Lung (tissue), 12 donors: ENCODE measurements around the gene XRCC3. TPM values are rescaled to one million over a fixed set of nuclear protein-coding genes. Genes with fewer than 3 reads are reported as not detected.

Experiments used
- ATAC-seq: fragments of 200-7000 bp; cut with Tn5 transposase; one replicate; pipeline ENCODE4 v1.9.1; 2020; ENCODE audit warnings: moderate number of reproducible peaks; ENCODE audit not compliant: insufficient read depth, low FRiP score
- DNase-seq, 3 donors: peaks; one replicate each; pipeline ENCODE4 v3.0.0-alpha.2; 2013 to 2017
- H3K27ac ChIP-seq, 2 donors: one replicate each; pipeline ENCODE4 v1.5.1; 2013; ENCODE audit warnings: mild to moderate bottlenecking in 2 of 2, moderate library complexity in 2 of 2, control low read depth in 1 of 2, inconsistent platforms in 1 of 2, low read depth in 1 of 2, low read length in 1 of 2
- H3K27me3 ChIP-seq, 3 donors: one replicate each; pipeline ENCODE4 v1.5.1; 2013; ENCODE audit warnings: low read length in 2 of 3; ENCODE audit not compliant: control insufficient read depth in 3 of 3, insufficient read depth in 3 of 3
- H3K36me3 ChIP-seq, 4 donors: one replicate each; pipeline ENCODE4 v1.5.1; 2013; ENCODE audit warnings: low read length in 4 of 4, mild to moderate bottlenecking in 1 of 4, moderate library complexity in 1 of 4; ENCODE audit not compliant: control insufficient read depth in 4 of 4, insufficient read depth in 4 of 4
- H3K4me1 ChIP-seq, 5 donors: one replicate each; pipeline ENCODE4 v1.5.1; 2013; ENCODE audit warnings: low read length in 5 of 5, mild to moderate bottlenecking in 2 of 5, moderate library complexity in 1 of 5; ENCODE audit not compliant: control insufficient read depth in 5 of 5, insufficient read depth in 5 of 5
- H3K4me3 ChIP-seq: one replicate; pipeline ENCODE4 v1.5.1; 2013; ENCODE audit warnings: mild to moderate bottlenecking, control low read depth, moderate library complexity
- H3K9ac ChIP-seq, 2 donors: one replicate each; pipeline ENCODE4 v1.5.1; 2013; ENCODE audit warnings: low read length in 2 of 2, control low read depth in 1 of 2; ENCODE audit not compliant: insufficient read depth in 1 of 2
- H3K9me3 ChIP-seq, 4 donors: one replicate each; pipeline ENCODE4 v1.5.1; 2013; ENCODE audit warnings: low read length in 3 of 4, mild to moderate bottlenecking in 1 of 4, moderate library complexity in 1 of 4; ENCODE audit not compliant: control insufficient read depth in 4 of 4, insufficient read depth in 3 of 4
- WGBS, 2 donors: extraction: QIAGEN DNeasy Blood & Tissue Kit; methylation state at CpG; one replicate each; pipeline ENCODE4 v1.1.7; 2013; 5-methylcytosine and 5-hydroxymethylcytosine counted together
- polyA plus RNA-seq, 2 donors: library from polyadenylated mRNA; stranded (reverse); fragments of 200-250 nt; gene quantifications; one replicate each; pipeline ENCODE4 v1.2.1, GENCODE V29; 2013
- total RNA-seq, 2 donors: library from RNA; depleted of rRNA in 1 of 2; stranded (reverse); fragments of >200 nt in 1 of 2; gene quantifications; one replicate each; pipeline ENCODE4 v1.2.1, GENCODE V29; 2014 to 2021
- TF ChIP-seq, protein P1 (sequence below): IDR thresholded peaks from 2 replicates; pipeline ENCODE4 v1.5.1; 2012; ENCODE audit warnings: mild to moderate bottlenecking; ENCODE audit errors: control extremely low read depth, extremely low read depth
- donor health status: control.
- donor health status: control.
- donor health status: Bipolar disorder and iron deficiency.
- donor health status: healthy.
- donor health status: DM: yes; HTN: yes; CAD: no.

XRCC3 gene
- total and polyA plus RNA-seq, 4 donors, result 4.4 to 10.4 (median 6.0) TPM

DNA sequence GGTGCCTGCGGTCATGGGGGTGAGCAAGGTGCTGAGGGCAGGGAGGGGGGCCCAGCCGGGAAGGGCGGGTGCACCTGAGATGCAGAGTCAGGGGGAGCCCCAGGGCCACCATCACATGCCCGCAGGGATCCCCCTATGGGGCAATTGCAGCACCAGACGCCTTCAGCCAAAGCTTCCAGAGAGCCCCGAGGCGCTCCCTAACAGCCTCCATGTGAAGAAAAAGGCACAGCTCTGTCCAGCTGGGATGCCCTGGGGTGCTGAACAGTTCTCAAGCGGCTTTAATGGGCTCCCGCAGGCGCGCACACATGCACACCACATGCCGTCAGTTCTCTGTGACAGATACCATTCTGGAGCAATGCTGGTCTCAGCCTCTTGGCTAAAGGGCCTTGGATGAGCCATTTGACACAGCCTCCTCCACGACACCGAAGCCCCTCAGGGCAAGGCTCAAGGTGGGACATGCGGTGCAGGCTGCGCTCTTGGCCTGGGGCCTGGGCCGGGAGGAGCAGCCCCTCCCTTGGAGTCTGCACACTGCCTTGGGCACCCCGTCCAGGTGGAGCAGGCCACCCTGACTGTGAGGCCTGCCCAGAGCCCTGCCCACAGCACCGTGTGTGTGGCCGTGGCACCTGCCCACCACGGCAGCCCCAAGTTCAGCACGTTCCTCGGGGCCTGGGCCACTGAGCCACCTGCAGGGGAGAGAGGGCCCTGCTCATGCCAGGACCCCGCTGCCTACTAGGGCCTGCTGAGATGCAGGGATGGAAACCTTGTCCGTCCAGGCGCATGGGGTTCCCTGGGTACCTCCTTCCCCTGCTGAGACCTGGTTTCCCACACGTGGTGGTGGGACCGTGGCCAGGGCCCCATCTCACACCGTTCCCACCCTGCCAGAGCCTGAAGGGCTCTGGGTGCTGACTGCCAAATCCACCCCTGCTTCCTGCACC, 7.7 kb downstream of the XRCC3 start:
- ATAC-seq (no peak), DNase-seq (no peak)
- Histone ChIP-seq H3K4me3 (no peak overlapping the region), H3K27ac (no peak overlapping the region), H3K36me3 (peaks cover 0 to 30% (median 15%) of the 10 kb centered on the region in 4 donors), H3K27me3 (no peaks in the 10 kb centered on the region), H3K9me3 (no peaks in the 10 kb centered on the region), H3K4me1 (peaks cover 0 to 21% (median 4%) of the 10 kb centered on the region in 5 donors), H3K9ac (no peak overlapping the region)
- TF ChIP-seq, protein P1, sequence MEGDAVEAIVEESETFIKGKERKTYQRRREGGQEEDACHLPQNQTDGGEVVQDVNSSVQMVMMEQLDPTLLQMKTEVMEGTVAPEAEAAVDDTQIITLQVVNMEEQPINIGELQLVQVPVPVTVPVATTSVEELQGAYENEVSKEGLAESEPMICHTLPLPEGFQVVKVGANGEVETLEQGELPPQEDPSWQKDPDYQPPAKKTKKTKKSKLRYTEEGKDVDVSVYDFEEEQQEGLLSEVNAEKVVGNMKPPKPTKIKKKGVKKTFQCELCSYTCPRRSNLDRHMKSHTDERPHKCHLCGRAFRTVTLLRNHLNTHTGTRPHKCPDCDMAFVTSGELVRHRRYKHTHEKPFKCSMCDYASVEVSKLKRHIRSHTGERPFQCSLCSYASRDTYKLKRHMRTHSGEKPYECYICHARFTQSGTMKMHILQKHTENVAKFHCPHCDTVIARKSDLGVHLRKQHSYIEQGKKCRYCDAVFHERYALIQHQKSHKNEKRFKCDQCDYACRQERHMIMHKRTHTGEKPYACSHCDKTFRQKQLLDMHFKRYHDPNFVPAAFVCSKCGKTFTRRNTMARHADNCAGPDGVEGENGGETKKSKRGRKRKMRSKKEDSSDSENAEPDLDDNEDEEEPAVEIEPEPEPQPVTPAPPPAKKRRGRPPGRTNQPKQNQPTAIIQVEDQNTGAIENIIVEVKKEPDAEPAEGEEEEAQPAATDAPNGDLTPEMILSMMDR, result no peak
- WGBS, 2 donors, result 93% methylated on average over 28 to 29 of the region's 29 CpGs

DNA sequence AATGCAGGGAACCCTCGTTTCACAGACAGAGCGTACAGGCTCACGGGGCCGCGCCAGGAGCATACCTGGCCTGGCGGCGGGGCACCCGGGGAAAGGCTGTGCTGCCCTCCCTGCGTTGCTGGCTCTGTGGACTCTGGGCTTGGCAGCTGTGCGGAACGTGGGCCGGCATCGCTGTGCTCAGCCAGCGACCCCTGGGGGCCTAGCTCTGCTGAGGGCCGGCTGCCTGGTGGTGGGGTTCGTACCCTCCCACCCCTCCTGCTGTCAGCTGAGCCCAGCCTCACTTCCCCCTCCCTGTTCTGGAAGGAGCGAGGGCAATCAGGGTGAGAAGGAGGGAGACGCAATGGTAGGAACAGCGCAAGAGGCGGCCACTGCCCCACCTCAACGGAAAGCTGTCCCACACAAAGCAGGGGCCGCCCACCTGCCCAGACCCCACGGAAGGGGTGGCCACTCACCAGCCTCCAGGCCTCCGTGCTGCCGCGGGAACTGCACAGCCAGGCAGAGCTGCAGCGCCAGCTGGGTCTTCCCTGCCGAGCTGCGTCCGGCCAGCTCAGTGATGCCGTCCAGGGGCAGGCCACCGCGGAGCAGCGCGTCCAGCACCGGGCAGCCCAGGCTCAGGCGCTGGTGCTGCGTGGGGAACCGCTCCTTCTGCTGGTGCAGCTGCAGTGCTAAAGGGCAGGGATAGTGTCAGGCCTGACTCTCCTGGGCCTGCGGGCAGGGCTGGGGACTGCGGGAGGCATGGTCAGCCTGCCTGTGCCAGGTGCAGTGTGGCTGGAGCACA, 8.5 kb downstream of the XRCC3 start:
- peaks cover 0 to 13% (median 3%) of the 10 kb centered on the region in 5 donors for H3K4me1 ChIP-seq
- ATAC-seq (no peak), DNase-seq (no peak)
- H3K27me3 ChIP-seq, result no peaks in the 10 kb centered on the region
- peaks cover 2 to 38% (median 18%) of the 10 kb centered on the region in 4 donors for H3K36me3 ChIP-seq
- no peak overlapping the region for H3K9ac ChIP-seq
- 94 to 95% methylated on average over 41 of the region's 41 CpGs for WGBS, 2 donors
- H3K9me3 ChIP-seq, result no peaks in the 10 kb centered on the region
- TF ChIP-seq, protein P1, result no peak
- no peak overlapping the region for H3K27ac ChIP-seq
- no peak overlapping the region for H3K4me3 ChIP-seq

DNA sequence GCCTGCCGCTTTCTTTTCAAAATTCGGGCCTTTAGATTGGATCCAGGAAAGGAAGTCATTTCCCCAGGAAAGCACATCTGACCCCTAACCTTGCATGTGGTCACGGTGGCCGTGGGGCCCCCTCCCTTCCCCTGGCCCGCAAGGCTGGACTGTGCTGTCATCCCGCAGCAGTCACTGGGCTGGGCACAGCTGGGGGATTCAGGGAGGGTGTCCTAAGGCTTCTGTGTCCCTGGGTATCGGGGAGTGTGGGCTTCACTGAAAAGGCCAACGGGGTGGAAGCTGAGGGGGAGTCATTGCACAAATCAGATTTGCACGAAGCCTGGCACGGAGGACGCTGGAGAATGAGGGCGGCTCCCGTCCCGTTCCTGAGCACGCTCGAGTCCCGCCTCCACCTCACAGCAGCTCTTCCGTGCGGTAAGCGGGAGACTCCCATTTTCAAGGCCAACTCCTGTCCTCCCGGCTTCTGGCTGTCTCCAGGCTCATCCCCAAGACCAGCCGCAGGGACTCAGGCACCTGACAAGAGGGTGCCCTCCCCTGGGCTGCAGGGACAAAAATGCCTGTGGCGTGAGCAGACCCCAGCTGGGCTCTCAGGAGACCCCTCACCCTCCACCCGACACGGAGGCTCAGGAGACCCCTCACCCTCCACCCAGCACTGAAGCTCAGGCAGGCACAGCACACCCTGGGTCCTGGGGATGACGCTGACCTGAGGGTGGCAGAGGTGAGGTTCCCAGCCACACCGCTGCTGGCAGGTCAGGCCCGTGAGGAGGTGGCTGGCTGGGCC, 9.6 kb downstream of the XRCC3 start:
- TF ChIP-seq, protein P1, result no peak
- ATAC-seq, result peak; percentile 1
- Histone ChIP-seq H3K9me3 (no peaks in the 10 kb centered on the region), H3K36me3 (peaks cover 2 to 45% (median 21%) of the 10 kb centered on the region in 4 donors), H3K4me3 (no peak overlapping the region), H3K4me1 (peaks cover 0 to 7% (median 3%) of the 10 kb centered on the region in 5 donors), H3K27me3 (no peaks in the 10 kb centered on the region), H3K27ac (peak overlapping the region in 1 of 2 donors; percentile 91), H3K9ac (peak overlapping the region in 1 of 2 donors; percentile 9)
- 54 to 68% methylated on average over 26 to 28 of the region's 28 CpGs for WGBS, 2 donors
- no peak for DNase-seq
